HepG2 (cell line): ENCODE measurements around the gene FAM169A. TPM values are rescaled to one million over a fixed set of nuclear protein-coding genes. Genes with fewer than 3 reads are reported as not detected.

Source experiments
- CREM ChIP-seq, 2 experiments: sonication (generic) in 1 of 2; formaldehyde crosslinking in 1 of 2; IDR thresholded peaks; 2 replicates each; pipeline versions ENCODE4 v1.4.0 to v1.6.1; 2016 to 2020; ENCODE audit warnings: antibody characterized with exemption in 1 of 2, mild to moderate bottlenecking in 1 of 2, missing genetic modification reagents in 1 of 2
- CTCF ChIP-seq: sonication (generic); formaldehyde crosslinking; IDR thresholded peaks from 2 replicates; pipeline ENCODE4 v1.5.0; 2020; ENCODE audit warnings: mild to moderate bottlenecking, missing genetic modification reagents, moderate library complexity
- HNRNPLL ChIP-seq: fragments of 200-400 bp; formaldehyde crosslinking; IDR thresholded peaks from 2 replicates; pipeline ENCODE4 v1.6.1; 2017; ENCODE audit warnings: mild to moderate bottlenecking, low read depth, low read length; ENCODE audit not compliant: poor library complexity, severe bottlenecking
- MEF2D ChIP-seq: sonication (generic); formaldehyde crosslinking; IDR thresholded peaks from 2 replicates; pipeline ENCODE4 v1.5.1; 2020; ENCODE audit warnings: mild to moderate bottlenecking, missing genetic modification reagents
- MTERF4 ChIP-seq: sonication (generic); formaldehyde crosslinking; IDR thresholded peaks from 2 replicates; pipeline ENCODE4 v1.8.0; 2023; ENCODE audit warnings: mild to moderate bottlenecking, missing genetic modification reagents
- NR2C2 ChIP-seq: sonication (generic); formaldehyde crosslinking; IDR thresholded peaks from 2 replicates; pipeline ENCODE4 v1.4.0; 2020; ENCODE audit warnings: missing genetic modification reagents, mild to moderate bottlenecking, moderate library complexity, borderline replicate concordance
- SALL1 ChIP-seq: sonication (generic); formaldehyde crosslinking; IDR thresholded peaks from 2 replicates; pipeline ENCODE4 v1.8.0; 2022; ENCODE audit warnings: mild to moderate bottlenecking, missing genetic modification reagents
- SATB2 ChIP-seq: sonication (generic); formaldehyde crosslinking; IDR thresholded peaks from 2 replicates; pipeline ENCODE4 v1.5.0; 2020; ENCODE audit warnings: missing genetic modification reagents
- SETDB1 ChIP-seq: sonication (generic); formaldehyde crosslinking; IDR thresholded peaks from 2 replicates; pipeline ENCODE4 v1.5.1; 2020; ENCODE audit warnings: missing genetic modification reagents, mild to moderate bottlenecking, borderline replicate concordance
- TRIM24 ChIP-seq: sonication (generic); formaldehyde crosslinking; IDR thresholded peaks from 2 replicates; pipeline ENCODE4 v1.8.0; 2022; ENCODE audit warnings: mild to moderate bottlenecking, missing genetic modification reagents
- XRCC5 ChIP-seq: fragments of 200-400 bp; formaldehyde crosslinking; optimal IDR thresholded peaks from 2 replicates; pipeline ENCODE3; 2017; ENCODE audit warnings: mild to moderate bottlenecking, low read length
- ZBTB40 ChIP-seq, 2 experiments: fragments of 450-650 bp in 1 of 2; sonication (generic) in 1 of 2; formaldehyde crosslinking in 1 of 2; IDR thresholded peaks; 2 replicates each; pipeline versions ENCODE4 v1.6.1 to v1.8.0; 2016 to 2022; ENCODE audit warnings: antibody characterized with exemption in 1 of 2, mild to moderate bottlenecking in 1 of 2, missing genetic modification reagents in 1 of 2
- ZFP90 ChIP-seq: sonication (generic); formaldehyde crosslinking; IDR thresholded peaks from 2 replicates; pipeline ENCODE4 v1.8.0; 2022; ENCODE audit warnings: missing genetic modification reagents, mild to moderate bottlenecking, inconsistent platforms, borderline replicate concordance
- ZNF207 ChIP-seq: fragments of 450-650 bp; IDR thresholded peaks from 2 replicates; pipeline ENCODE4 v1.6.1; 2016; ENCODE audit warnings: antibody characterized with exemption, borderline replicate concordance
- ZNF546 ChIP-seq: sonication (generic); formaldehyde crosslinking; conservative IDR thresholded peaks from 2 replicates; pipeline ENCODE4 v1.8.1; 2023; ENCODE audit warnings: mild to moderate bottlenecking, missing genetic modification reagents
- ZNF724P ChIP-seq: sonication (generic); formaldehyde crosslinking; IDR thresholded peaks from 2 replicates; pipeline ENCODE4 v1.8.0; 2022; ENCODE audit warnings: missing genetic modification reagents, borderline replicate concordance
- ZSCAN29 ChIP-seq: sonication (generic); formaldehyde crosslinking; conservative IDR thresholded peaks from 2 replicates; pipeline ENCODE4 v1.4.0; 2020; ENCODE audit warnings: mild to moderate bottlenecking, missing genetic modification reagents
- polyA plus RNA-seq, 8 experiments: library from polyadenylated mRNA; depleted of rRNA in 3 of 8; stranded (reverse) in 7 of 8; unstranded in 1 of 8; fragments of >200 nt; fragmentation: Illumina TruSeq in 4 of 8; extraction: Trizol in 4 of 8; gene quantifications; 2 replicates each; pipeline versions ENCODE4 v1.2.1 to v1.2.3, GENCODE V29; 2011 to 2016; ENCODE audit warnings: low read depth in 4 of 8, missing spikeins in 1 of 8, mixed read lengths in 1 of 8; ENCODE audit not compliant: insufficient read depth in 1 of 8
- total RNA-seq, 5 experiments: library from RNA; depleted of rRNA; stranded (reverse); fragments of >200 nt; fragmentation: Illumina TruSeq; extraction: Trizol; gene quantifications; 2 replicates each; pipeline ENCODE4 v1.2.3, GENCODE V29; 2016; ENCODE audit warnings: low read depth in 1 of 5

FAM169A gene
- total and polyA plus RNA-seq, 2 of the 13 experiments (the other 11 are each of a cell fraction or from before 2014, with no cell fraction given), result 21.1 to 110 TPM

DNA sequence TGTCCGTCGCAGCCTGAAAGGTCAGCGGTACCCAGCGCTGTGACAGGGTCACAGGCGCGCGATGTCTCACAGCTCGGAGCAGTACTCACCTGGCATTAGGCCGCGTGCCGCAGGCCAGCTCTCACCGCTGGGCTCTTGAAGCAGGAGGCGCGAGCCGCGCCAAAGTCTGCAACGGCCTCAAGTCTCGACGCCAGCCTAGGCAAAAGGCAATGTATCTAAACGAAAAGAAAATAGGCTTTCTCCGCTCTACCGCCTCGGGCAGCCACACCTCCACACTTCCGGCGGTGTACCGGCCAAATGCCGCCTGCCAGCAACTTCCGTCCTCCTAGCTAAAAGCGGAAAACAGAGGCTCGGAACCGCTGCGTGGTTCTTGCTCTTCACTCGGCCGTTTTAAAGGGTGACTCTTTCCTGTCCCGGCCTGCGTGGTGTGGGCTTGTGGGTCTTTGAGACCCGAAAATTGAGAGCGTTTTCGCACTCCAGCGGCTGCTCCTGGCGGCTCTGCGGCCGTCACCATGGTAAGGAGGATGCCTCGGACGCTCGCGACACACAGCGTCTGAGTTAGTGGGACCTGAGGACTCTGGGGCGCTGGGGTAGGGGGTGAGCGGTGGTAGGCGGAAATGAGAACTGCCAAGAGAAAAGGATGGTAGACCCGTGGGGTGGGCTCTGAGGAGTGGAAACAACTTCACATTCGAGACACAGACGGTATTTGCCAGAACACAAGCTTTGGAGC lies 99.2 kb downstream of the FAM169A start, which contains the start of the genes GFM2 and NSA2 (continued):
- TF ChIP-seq NR2C2, result peak; percentile 91
- peak; percentile 93 for TF ChIP-seq SALL1
- 0 out of 2 replicates have a peak, but pooled peaks have one; percentile 20 for TF ChIP-seq MTERF4 (CRISPR knock-in tag)
- TF ChIP-seq CREM (IDR thresholded peaks at IDR 0.05), result peak; percentile 86
- no peak; the same call in 1 of the 2 replicates for TF ChIP-seq CREM (CRISPR knock-in tag; IDR thresholded peaks at IDR 0.05)
- peak; percentile 50 for TF ChIP-seq MEF2D (CRISPR knock-in tag)
- no peak for TF ChIP-seq ZNF546 (CRISPR knock-in tag)
- peak; percentile 98 for TF ChIP-seq ZBTB40 (IDR thresholded peaks at IDR 0.05)
- TF ChIP-seq ZBTB40 (CRISPR knock-in tag; IDR thresholded peaks at IDR 0.05), result peak; percentile 77
- TF ChIP-seq HNRNPLL, result peak; percentile 59
- TF ChIP-seq SATB2 (CRISPR knock-in tag), result 0 out of 2 replicates have a peak, but pooled peaks have one; percentile 56
- TF ChIP-seq SETDB1, result 0 out of 2 replicates have a peak, but pooled peaks have one; percentile 19
- peak; percentile 92 for TF ChIP-seq ZFP90
- no peak for TF ChIP-seq ZNF724P (CRISPR knock-in tag)
- TF ChIP-seq ZSCAN29 (CRISPR knock-in tag), result no peak
- TF ChIP-seq XRCC5, result peak; percentile 99
- TF ChIP-seq CTCF (CRISPR knock-in tag), result no peak
- TF ChIP-seq ZNF207, result no peak
- TF ChIP-seq TRIM24, result no peak
